Left ventricle myocardium inferior (tissue), 1 donor: ENCODE results near the gene ANTXR1. TPM values are rescaled to one million over a fixed set of nuclear protein-coding genes. Genes with fewer than 3 reads are reported as not detected.
A peak's percentile ranks its signal among the peaks of the same experiment; 100 is the strongest.

Source experiments
- DNase-seq: peaks from one replicate; pipeline ENCODE4 v3.0.0-alpha.2; 2020
- H3K27ac ChIP-seq: fragments of 200-600 bp; replicated peaks from 2 replicates; pipeline ENCODE4 v1.8.0; 2021
- H3K27me3 ChIP-seq: fragments of 200-600 bp; 2 replicates; pipeline ENCODE4 v1.8.0; 2021; ENCODE audit warnings: low read depth
- H3K36me3 ChIP-seq: fragments of 200-600 bp; 2 replicates; pipeline ENCODE4 v1.8.0; 2021
- H3K4me1 ChIP-seq: fragments of 200-600 bp; 2 replicates; pipeline ENCODE4 v1.8.0; 2021
- H3K4me3 ChIP-seq: fragments of 200-600 bp; 2 replicates; pipeline ENCODE4 v1.8.0; 2021; ENCODE audit warnings: mild to moderate bottlenecking, moderate library complexity
- H3K9me3 ChIP-seq: fragments of 200-600 bp; replicated peaks from 2 replicates; pipeline ENCODE4 v1.8.0; 2021
- intact Hi-C: fragments of 100-400 bp; cut with micrococcal nuclease; formaldehyde crosslinking; loops from one replicate; pipeline ENCODE4 v1.11.0; 2022
- total RNA-seq: library from RNA; stranded (reverse); fragmentation: NEBNext Ultra II Directional; extraction: Animal tissue kit (Norgen Biotek cat#: 25700); gene quantifications from one replicate; pipeline ENCODE4 v1.2.1, GENCODE V29; 2021
- TF ChIP-seq, protein P1 (sequence below): fragments of 200-600 bp; IDR thresholded peaks from 2 replicates; pipeline ENCODE4 v1.8.0; 2021; ENCODE audit warnings: antibody characterized with exemption, mild to moderate bottlenecking, borderline replicate concordance
- donor health status: DM: no; HTN: yes; CAD: no; lungs with severe emphysema.

Gene ANTXR1
- total RNA-seq, 1 donor from 2014 or later: 23.3 TPM

DNA sequence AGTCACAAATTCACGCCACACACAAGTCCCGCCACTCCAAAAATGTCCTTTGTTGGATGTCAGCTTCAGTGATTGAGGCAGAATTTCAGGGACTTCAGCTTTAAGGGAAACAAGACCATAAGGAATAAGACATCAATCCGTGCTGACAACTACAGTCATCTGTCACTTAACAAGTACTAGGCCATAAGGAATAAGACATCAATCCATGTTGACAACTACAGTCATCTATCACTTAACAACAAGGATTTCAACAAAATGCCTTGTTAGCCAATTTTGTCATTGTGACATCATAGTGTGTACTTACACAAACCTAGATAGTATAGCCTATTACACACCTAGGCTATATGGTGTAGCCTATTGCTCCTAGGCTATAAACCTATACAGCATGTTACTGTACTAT lies 58.0 kb downstream of the ANTXR1 start:
- intact Hi-C loops: no loop called here
- no peak for DNase-seq
- Histone ChIP-seq H3K4me3 (no peak overlapping the region), H3K27ac (no peak overlapping the region), H3K9me3 (no peaks in the 10 kb centered on the region), H3K4me1 (peaks cover 14% of the 10 kb centered on the region), H3K27me3 (no peaks in the 10 kb centered on the region), H3K36me3 (no peaks in the 10 kb centered on the region)
- TF ChIP-seq, protein P1, sequence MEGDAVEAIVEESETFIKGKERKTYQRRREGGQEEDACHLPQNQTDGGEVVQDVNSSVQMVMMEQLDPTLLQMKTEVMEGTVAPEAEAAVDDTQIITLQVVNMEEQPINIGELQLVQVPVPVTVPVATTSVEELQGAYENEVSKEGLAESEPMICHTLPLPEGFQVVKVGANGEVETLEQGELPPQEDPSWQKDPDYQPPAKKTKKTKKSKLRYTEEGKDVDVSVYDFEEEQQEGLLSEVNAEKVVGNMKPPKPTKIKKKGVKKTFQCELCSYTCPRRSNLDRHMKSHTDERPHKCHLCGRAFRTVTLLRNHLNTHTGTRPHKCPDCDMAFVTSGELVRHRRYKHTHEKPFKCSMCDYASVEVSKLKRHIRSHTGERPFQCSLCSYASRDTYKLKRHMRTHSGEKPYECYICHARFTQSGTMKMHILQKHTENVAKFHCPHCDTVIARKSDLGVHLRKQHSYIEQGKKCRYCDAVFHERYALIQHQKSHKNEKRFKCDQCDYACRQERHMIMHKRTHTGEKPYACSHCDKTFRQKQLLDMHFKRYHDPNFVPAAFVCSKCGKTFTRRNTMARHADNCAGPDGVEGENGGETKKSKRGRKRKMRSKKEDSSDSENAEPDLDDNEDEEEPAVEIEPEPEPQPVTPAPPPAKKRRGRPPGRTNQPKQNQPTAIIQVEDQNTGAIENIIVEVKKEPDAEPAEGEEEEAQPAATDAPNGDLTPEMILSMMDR: no peak

DNA sequence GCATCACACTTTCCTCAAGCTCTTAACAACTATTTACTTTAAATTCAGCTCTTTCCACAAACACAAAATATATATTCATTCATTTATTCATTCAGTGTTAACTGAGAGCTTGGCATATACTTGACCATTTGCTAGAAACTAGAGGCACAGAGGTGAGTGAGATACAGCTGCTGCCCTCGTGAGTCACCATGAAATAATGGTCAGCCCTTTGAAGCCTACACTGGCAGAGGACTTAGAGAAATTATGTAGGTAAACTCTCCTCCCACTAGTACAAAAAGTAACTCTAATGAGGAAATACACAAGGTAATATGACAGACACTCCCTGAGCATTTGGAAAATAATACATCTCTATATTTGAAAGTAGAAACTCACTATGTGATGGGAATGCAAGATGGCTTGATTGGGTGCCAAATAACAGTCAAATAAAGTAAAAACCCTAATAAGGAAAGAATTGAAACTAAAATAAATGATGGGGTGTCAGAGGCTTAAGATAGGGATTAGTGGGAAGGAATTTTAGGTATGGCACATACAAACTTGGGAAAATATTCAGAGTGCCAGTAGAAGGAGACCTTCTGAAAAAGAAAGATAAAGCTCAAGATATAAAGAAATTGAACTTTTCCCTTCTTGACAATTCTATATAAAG lies 61.1 kb downstream of the ANTXR1 start:
- no peaks in the 10 kb centered on the region for H3K27me3 ChIP-seq
- H3K4me1 ChIP-seq: no peaks in the 10 kb centered on the region
- no peak overlapping the region for H3K27ac ChIP-seq
- H3K9me3 ChIP-seq: no peaks in the 10 kb centered on the region
- TF ChIP-seq, protein P1: no peak
- H3K4me3 ChIP-seq: no peak overlapping the region
- intact Hi-C loops: no loop called here
- no peaks in the 10 kb centered on the region for H3K36me3 ChIP-seq
- no peak for DNase-seq

DNA sequence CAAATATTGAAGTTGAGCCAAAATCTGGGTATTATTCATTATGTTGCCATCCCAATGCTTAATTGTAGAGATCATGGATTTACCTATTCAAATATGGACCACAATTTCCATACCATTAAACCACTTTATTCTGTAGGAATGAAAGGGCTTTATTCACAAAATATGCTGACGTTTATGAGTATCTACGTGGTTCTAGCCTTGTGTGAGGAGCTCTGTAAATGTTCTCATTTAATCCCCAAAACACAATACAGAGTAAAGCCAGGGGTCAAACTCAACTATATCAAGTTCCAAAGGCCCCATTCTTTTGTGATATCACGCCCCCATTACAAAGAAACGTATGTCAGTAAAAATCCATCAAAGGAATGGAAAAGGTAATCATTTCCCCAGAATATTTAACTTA lies 61.9 kb downstream of the ANTXR1 start:
- no peaks in the 10 kb centered on the region for H3K27me3 ChIP-seq
- no peaks in the 10 kb centered on the region for H3K9me3 ChIP-seq
- TF ChIP-seq, protein P1: no peak
- no peaks in the 10 kb centered on the region for H3K4me1 ChIP-seq
- H3K27ac ChIP-seq: no peak overlapping the region
- H3K4me3 ChIP-seq: no peak overlapping the region
- DNase-seq: no peak
- intact Hi-C loops: no loop called here
- H3K36me3 ChIP-seq: no peaks in the 10 kb centered on the region

DNA sequence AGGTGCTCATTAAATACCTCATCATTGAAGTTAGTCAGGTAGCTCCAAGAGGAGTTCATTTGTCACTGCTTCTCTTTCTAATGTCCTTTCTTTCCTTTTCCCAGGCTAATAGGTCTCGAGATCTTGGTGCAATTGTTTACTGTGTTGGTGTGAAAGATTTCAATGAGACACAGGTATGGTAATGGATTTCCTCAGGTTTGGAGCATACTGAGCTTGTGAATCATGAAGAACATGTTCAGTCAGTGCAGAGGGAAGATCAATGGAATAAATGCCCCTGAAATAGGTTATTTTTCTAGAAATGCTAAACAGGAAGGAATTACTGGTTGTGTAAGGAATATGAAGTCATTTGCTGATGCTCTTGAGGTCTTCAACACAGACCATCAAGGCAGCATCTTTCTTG lies 62.5 kb downstream of the ANTXR1 start:
- intact Hi-C loops: no loop called here
- no peaks in the 10 kb centered on the region for H3K4me1 ChIP-seq
- H3K27ac ChIP-seq: no peak overlapping the region
- no peaks in the 10 kb centered on the region for H3K36me3 ChIP-seq
- H3K4me3 ChIP-seq: no peak overlapping the region
- DNase-seq: no peak
- no peaks in the 10 kb centered on the region for H3K9me3 ChIP-seq
- TF ChIP-seq, protein P1: no peak
- no peaks in the 10 kb centered on the region for H3K27me3 ChIP-seq

- intact Hi-C loops: no loop called here
- DNase-seq: no peak
- H3K27ac ChIP-seq: peak overlapping the region; percentile 30
- no peaks in the 10 kb centered on the region for H3K9me3 ChIP-seq
- TF ChIP-seq, protein P1: no peak
- H3K4me3 ChIP-seq: no peak overlapping the region
- no peaks in the 10 kb centered on the region for H3K36me3 ChIP-seq
- no peaks in the 10 kb centered on the region for H3K4me1 ChIP-seq
- no peaks in the 10 kb centered on the region for H3K27me3 ChIP-seq
These were observed 63.6 kb downstream of the ANTXR1 start for GRCh38 chr2:69076601-69077000.
